ENCODE results near the gene PRR14L.

DNA sequence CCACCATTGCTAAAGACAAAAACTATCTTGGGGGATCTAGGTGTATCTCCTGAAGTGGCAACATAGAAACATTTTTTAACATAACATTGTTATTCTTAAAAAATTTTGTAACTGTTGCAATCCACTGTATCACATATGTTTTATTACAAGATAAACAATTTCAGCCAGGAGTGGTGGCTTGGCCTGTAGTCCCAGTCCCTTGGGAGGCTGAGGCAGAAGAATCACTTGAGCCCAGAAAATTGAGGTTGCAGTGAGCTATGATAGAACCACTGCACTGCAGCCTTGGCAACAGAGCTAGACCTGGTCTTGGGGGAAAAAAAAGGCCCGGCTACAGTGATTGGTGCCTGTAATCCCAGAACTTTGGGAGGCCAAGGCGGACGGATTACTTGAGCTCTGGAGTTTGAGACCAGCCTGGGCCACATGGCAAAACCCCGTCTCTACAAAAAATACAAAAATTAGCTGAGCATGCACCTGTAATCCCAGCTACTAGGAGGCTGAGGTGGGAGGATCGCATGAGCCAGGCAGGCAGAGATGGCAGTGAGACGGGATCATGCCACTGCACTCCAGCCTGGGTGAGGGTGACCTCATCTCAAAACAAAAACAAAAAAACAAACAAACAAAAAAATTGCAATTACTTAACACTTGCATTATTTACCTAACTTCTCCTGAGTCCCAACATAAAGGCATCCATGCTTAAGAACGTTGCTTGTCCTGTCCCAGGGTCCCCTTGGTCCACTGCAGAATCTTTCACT, 2.3 kb upstream of the PRR14L start:
- TF ChIP-seq EZH2 (IDR thresholded peaks at IDR 0.05) (no peak), FOXP2 (optimal IDR thresholded peaks at IDR 0.05; ENCODE audit: control extremely low read depth, extremely low read length, insufficient read depth) (no peak), POLR2AphosphoS5 (IDR thresholded peaks at IDR 0.05; ENCODE audit: borderline replicate concordance, low read depth, low read length) (no peak)

All from SK-N-MC (cell line).